ENCODE measurements around the gene ZNF747. TPM values are rescaled to one million over a fixed set of nuclear protein-coding genes. Genes with fewer than 3 reads are reported as not detected.

The ZNF747 gene
- total RNA-seq, 1 experiment from 2014 or later: 10.9 TPM

- ChIA-PET POLR2A (no interaction called here), CTCF (no interaction called here)
- no peak for ATAC-seq
Observed at GRCh38 chr16:30533146-30533522, 1.5 kb downstream of the ZNF747 start.

GRCh38 chr16:30532285-30533145 is 2.1 kb downstream of the ZNF747 start:
- intact Hi-C loops (cut with micrococcal nuclease; ENCODE audit: unreplicated experiment): no loop called here
- H3K4me3 ChIP-seq (ENCODE audit: low read depth in 2 of 2, low read length in 2 of 2): no peak overlapping the region

More at GRCh38 chr16:30533146-30533522, 1.5 kb downstream of the ZNF747 start:
- peaks cover 15% of the 10 kb centered on the region for H3K4me1 ChIP-seq (ENCODE audit: control insufficient read depth, insufficient read depth, low read length)
- no peak for DNase-seq (ENCODE audit: low read depth, low spot score)
- no peak overlapping the region for H3K4me3 ChIP-seq (ENCODE audit: low read depth in 2 of 2, low read length in 2 of 2)
- in situ Hi-C loops (cut with HindIII; ENCODE audit: low pct_unique_long_range_greater_than_20kb, low sequenced_read_pairs): no loop called here
- TSS peak; percentile 21 for BruUV-seq (replicated peaks)
- no peak for TF ChIP-seq POLR2AphosphoS5 (IDR thresholded peaks at IDR 0.05; ENCODE audit: low read depth, low read length)
- no peak for TF ChIP-seq SIN3A (IDR thresholded peaks at IDR 0.05; ENCODE audit: borderline replicate concordance, insufficient read depth, low read depth, low read length)
- no peak for TF ChIP-seq TCF7L2 (IDR thresholded peaks at IDR 0.05; ENCODE audit: low read depth, low read length)
- no peak for TF ChIP-seq CTCF (IDR thresholded peaks at IDR 0.05)
- no peak for TF ChIP-seq REST (IDR thresholded peaks at IDR 0.05; ENCODE audit: insufficient read depth in 1 of 2, low read depth in 2 of 2, low read length in 1 of 2)
- H3K27me3 ChIP-seq (ENCODE audit: control insufficient read depth, insufficient read depth, low read length): no peaks in the 10 kb centered on the region
- H3K36me3 ChIP-seq (ENCODE audit: control insufficient read depth, insufficient read depth, low read length): no peaks in the 10 kb centered on the region
- no peak overlapping the region for H3K27ac ChIP-seq (ENCODE audit: low read length)
- no peaks in the 10 kb centered on the region for H3K9me3 ChIP-seq (ENCODE audit: control insufficient read depth, insufficient read depth, low read depth, low read length)
- intact Hi-C loops (cut with micrococcal nuclease; ENCODE audit: unreplicated experiment): no loop called here

More at GRCh38 chr16:30532285-30533145, 2.1 kb downstream of the ZNF747 start:
- Histone ChIP-seq H3K27ac (ENCODE audit: low read length) (no peak overlapping the region), H3K4me1 (ENCODE audit: control insufficient read depth, insufficient read depth, low read length) (peaks cover 20% of the 10 kb centered on the region), H3K27me3 (ENCODE audit: control insufficient read depth, insufficient read depth, low read length) (no peaks in the 10 kb centered on the region), H3K36me3 (ENCODE audit: control insufficient read depth, insufficient read depth, low read length) (no peaks in the 10 kb centered on the region), H3K9me3 (ENCODE audit: control insufficient read depth, insufficient read depth, low read depth, low read length) (no peaks in the 10 kb centered on the region)
- no peak for DNase-seq (ENCODE audit: low read depth, low spot score)
- ATAC-seq: no peak
- BruUV-seq (replicated peaks): no TSS peak
- CTCF ChIA-PET: interaction anchor here (0.5 kb wide), 1 partner anchor 369 kb away, joined by 7 read pairs; no protein-coding TSS in a partner anchor
- POLR2A ChIA-PET: no interaction called here
- in situ Hi-C loops (cut with HindIII; ENCODE audit: low pct_unique_long_range_greater_than_20kb, low sequenced_read_pairs): no loop called here
- no peak for TF ChIP-seq CTCF (IDR thresholded peaks at IDR 0.05)
- no peak for TF ChIP-seq TCF7L2 (IDR thresholded peaks at IDR 0.05; ENCODE audit: low read depth, low read length)
- TF ChIP-seq SIN3A (IDR thresholded peaks at IDR 0.05; ENCODE audit: borderline replicate concordance, insufficient read depth, low read depth, low read length): no peak
- no peak for TF ChIP-seq REST (IDR thresholded peaks at IDR 0.05; ENCODE audit: insufficient read depth in 1 of 2, low read depth in 2 of 2, low read length in 1 of 2)
